Measurements from ENCODE around the gene BRIP1. TPM values are rescaled to one million over a fixed set of nuclear protein-coding genes. Genes with fewer than 3 reads are reported as not detected.
A peak's percentile ranks its signal among the peaks of the same experiment; 100 is the strongest.

BRIP1 gene
- total and polyA plus RNA-seq, 10 of the 15 experiments (the other 5 are each of a cell fraction or from before 2014, with no cell fraction given) = 4.0 to 24.2 (median 12.8) TPM

DNA sequence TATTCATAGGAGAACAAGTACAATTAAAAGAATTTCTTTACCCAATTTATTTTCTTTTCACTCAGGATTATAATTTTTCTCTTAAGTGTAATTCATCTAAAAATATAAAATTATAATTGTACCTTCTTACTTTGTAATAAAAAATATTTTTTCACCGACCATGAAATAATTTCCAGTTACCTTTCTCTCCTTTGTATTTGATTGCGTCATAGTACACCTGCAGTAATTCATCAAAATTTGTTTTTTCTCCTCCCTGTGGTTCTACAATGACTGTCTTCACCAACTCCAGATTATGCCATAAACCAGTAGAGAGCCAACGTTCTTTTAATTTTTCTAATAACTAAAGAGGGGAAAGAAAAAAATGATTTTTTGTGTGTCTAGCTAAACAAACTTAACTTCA lies 119.1 kb downstream of the BRIP1 start:
- ATAC-seq (no peak), FAIRE-seq (no peak), DNase-seq (ENCODE audit: low read depth, low spot score) (no peak)
- Histone ChIP-seq H2AFZ (ENCODE audit: control insufficient read depth, low read depth, low read length) (no peak overlapping the region), H3K79me2 (ENCODE audit: control insufficient read depth, insufficient read depth, low read length) (no peaks in the 10 kb centered on the region), H3K27ac (ENCODE audit: control insufficient read depth, insufficient read depth) (no peak overlapping the region), H3K4me1 (ENCODE audit: control insufficient read depth, insufficient read depth, low read length) (no peaks in the 10 kb centered on the region), H3K4me2 (ENCODE audit: control insufficient read depth, insufficient read depth) (no peak overlapping the region), H3K36me3 (ENCODE audit: control insufficient read depth in 2 of 2, insufficient read depth in 2 of 2, low read length in 1 of 2) (no peaks in the 10 kb centered on the region), H4K20me1 (ENCODE audit: control insufficient read depth, insufficient read depth) (no peaks in the 10 kb centered on the region), H3K9ac (ENCODE audit: control insufficient read depth, insufficient read depth, low read length) (no peak overlapping the region), H3K9me3 (replicated peaks; ENCODE audit: control insufficient read depth, insufficient read depth, low read length) (peaks cover 9% of the 10 kb centered on the region), H3K27me3 (replicated peaks in 1 of 2; ENCODE audit: control insufficient read depth in 2 of 2, insufficient read depth in 2 of 2, low read length in 1 of 2) (no peaks in the 10 kb centered on the region), H3K4me3 (no peak overlapping the region)
- SMC1A ChIA-PET (ENCODE audit: uncharacterized antibody, unreplicated experiment) = no interaction called here
- 0 out of 4 replicates have a peak, but pooled peaks of 1 of the 2 experiments have one; percentile 42 for TF ChIP-seq ETV6 (conservative IDR thresholded peaks at IDR 0.05 in 1 of 2, IDR thresholded peaks at IDR 0.05 in 1 of 2; ENCODE audit: borderline replicate concordance in 1 of 2, low read depth in 1 of 2)
- TF ChIP-seq, protein P1, sequence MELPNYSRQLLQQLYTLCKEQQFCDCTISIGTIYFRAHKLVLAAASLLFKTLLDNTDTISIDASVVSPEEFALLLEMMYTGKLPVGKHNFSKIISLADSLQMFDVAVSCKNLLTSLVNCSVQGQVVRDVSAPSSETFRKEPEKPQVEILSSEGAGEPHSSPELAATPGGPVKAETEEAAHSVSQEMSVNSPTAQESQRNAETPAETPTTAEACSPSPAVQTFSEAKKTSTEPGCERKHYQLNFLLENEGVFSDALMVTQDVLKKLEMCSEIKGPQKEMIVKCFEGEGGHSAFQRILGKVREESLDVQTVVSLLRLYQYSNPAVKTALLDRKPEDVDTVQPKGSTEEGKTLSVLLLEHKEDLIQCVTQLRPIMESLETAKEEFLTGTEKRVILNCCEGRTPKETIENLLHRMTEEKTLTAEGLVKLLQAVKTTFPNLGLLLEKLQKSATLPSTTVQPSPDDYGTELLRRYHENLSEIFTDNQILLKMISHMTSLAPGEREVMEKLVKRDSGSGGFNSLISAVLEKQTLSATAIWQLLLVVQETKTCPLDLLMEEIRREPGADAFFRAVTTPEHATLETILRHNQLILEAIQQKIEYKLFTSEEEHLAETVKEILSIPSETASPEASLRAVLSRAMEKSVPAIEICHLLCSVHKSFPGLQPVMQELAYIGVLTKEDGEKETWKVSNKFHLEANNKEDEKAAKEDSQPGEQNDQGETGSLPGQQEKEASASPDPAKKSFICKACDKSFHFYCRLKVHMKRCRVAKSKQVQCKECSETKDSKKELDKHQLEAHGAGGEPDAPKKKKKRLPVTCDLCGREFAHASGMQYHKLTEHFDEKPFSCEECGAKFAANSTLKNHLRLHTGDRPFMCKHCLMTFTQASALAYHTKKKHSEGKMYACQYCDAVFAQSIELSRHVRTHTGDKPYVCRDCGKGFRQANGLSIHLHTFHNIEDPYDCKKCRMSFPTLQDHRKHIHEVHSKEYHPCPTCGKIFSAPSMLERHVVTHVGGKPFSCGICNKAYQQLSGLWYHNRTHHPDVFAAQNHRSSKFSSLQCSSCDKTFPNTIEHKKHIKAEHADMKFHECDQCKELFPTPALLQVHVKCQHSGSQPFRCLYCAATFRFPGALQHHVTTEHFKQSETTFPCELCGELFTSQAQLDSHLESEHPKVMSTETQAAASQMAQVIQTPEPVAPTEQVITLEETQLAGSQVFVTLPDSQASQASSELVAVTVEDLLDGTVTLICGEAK (IDR thresholded peaks at IDR 0.05; ENCODE audit: borderline replicate concordance) = no peak
- 94% methylated on average over 3 of the region's 3 CpGs for WGBS (ENCODE audit: insufficient coverage, insufficient replicate concordance, low lambda C conversion rate, missing lambda C conversion rate)
- RAD21 ChIA-PET (ENCODE audit: unreplicated experiment) = interaction anchor here (2.1 kb wide), 1 partner anchor 12 kb away, joined by 5 read pairs; no protein-coding TSS in a partner anchor
- CTCF ChIA-PET = interaction anchor here (1.1 kb wide), 2 partner anchors 14 to 143 kb away, joined by 3 to 4 read pairs; no protein-coding TSS in a partner anchor
- BruUV-seq (replicated peaks) = no TSS peak
- intact Hi-C loops (cut with micrococcal nuclease; ENCODE audit: unreplicated experiment) (no loop called here), in situ Hi-C loops (cut with MboI) (no loop called here)
- POLR2A ChIA-PET = no interaction called here
